Calu3 (cell line): ENCODE results near the gene EXOSC2. TPM values are rescaled to one million over a fixed set of nuclear protein-coding genes. Genes with fewer than 3 reads are reported as not detected.

Experiments
- Bru-seq: library from RNA; stranded (reverse); fragments of 400-500 nt; gene quantifications from one replicate; lab custom pipeline; 2021; lab: Mats Ljungman, UMichigan
- BruChase-seq, 2 experiments: library from RNA; stranded (reverse); fragments of 400-500 nt; gene quantifications; one replicate each; lab custom pipeline; 2021; lab: Mats Ljungman, UMichigan
- BruUV-seq: library from RNA; stranded (reverse); fragments of 400-500 nt; replicated peaks from 2 replicates; lab custom pipeline; 2021; lab: Mats Ljungman, UMichigan
- CTCF ChIA-PET: fragments of 300-600 bp; sonication (Branson Sonifier 250); formaldehyde crosslinking; loops from one replicate; lab custom pipeline; 2022; ENCODE audit warnings: antibody characterized with exemption; lab: Charles Lee
- DNase-seq: peaks from one replicate; pipeline ENCODE4 v3.0.0; 2022
- H3K27ac Mint-ChIP-seq: one replicate; pipeline ENCODE4 v1.8.0; 2022; ENCODE audit warnings: mixed read lengths; ENCODE audit not compliant: unreplicated experiment
- H3K27me3 Mint-ChIP-seq: one replicate; pipeline ENCODE4 v1.8.0; 2022; ENCODE audit warnings: mixed read lengths; ENCODE audit not compliant: unreplicated experiment
- H3K36me3 Mint-ChIP-seq: one replicate; pipeline ENCODE4 v1.8.0; 2022; ENCODE audit warnings: mild to moderate bottlenecking, moderate library complexity, mixed read lengths; ENCODE audit not compliant: insufficient read depth, unreplicated experiment
- H3K4me1 Mint-ChIP-seq: one replicate; pipeline ENCODE4 v1.8.0; 2022; ENCODE audit warnings: mild to moderate bottlenecking, low read depth, mixed read lengths; ENCODE audit not compliant: unreplicated experiment
- H3K4me3 Mint-ChIP-seq: one replicate; pipeline ENCODE4 v1.8.0; 2022; ENCODE audit warnings: mild to moderate bottlenecking, low read depth, moderate library complexity, mixed read lengths; ENCODE audit not compliant: unreplicated experiment
- H3K9me3 Mint-ChIP-seq: one replicate; pipeline ENCODE4 v1.8.0; 2022; ENCODE audit warnings: low read depth, mixed read lengths; ENCODE audit not compliant: unreplicated experiment
- intact Hi-C: fragments of 100-400 bp; cut with micrococcal nuclease; formaldehyde crosslinking; loops from one replicate; pipeline ENCODE4 v1.10.0; 2022; ENCODE audit not compliant: unreplicated experiment
- long read RNA-seq: library from polyadenylated mRNA; stranded (forward); transcript quantifications from one replicate; pipeline ENCODE4 v2.0.0, GENCODE V29; 2022
- total RNA-seq: library from RNA; stranded (reverse); gene quantifications from 2 replicates; pipeline ENCODE4 v1.2.3, GENCODE V29; 2022
- TF ChIP-seq, protein P1 (sequence below): fragments of 200-600 bp; IDR thresholded peaks from one replicate; pipeline ENCODE4 v1.8.0; 2022; ENCODE audit warnings: antibody characterized with exemption; ENCODE audit not compliant: unreplicated experiment

The EXOSC2 gene, protein sequence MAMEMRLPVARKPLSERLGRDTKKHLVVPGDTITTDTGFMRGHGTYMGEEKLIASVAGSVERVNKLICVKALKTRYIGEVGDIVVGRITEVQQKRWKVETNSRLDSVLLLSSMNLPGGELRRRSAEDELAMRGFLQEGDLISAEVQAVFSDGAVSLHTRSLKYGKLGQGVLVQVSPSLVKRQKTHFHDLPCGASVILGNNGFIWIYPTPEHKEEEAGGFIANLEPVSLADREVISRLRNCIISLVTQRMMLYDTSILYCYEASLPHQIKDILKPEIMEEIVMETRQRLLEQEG
- 42.9 and 43.0 TPM in 2 replicates for total RNA-seq
- Bru-seq, nascent RNA = percentile 82 among the genes with signal in this experiment
- BruChase-seq, experiment 1, labeled RNA remaining after a 6-hour chase = percentile 87 among the genes with signal in this experiment
- BruChase-seq, experiment 2, labeled RNA remaining after a 2-hour chase = percentile 90 among the genes with signal in this experiment
- long read RNA-seq, transcript EXOSC2-204 (9 exons, 2,040 nt) = major isoform, 21 of 35 reads
- long read RNA-seq, partial matches to known transcripts = 0 of 35 reads
- long read RNA-seq, other reads (novel, unspliced or antisense) = 12 of 35 reads

DNA sequence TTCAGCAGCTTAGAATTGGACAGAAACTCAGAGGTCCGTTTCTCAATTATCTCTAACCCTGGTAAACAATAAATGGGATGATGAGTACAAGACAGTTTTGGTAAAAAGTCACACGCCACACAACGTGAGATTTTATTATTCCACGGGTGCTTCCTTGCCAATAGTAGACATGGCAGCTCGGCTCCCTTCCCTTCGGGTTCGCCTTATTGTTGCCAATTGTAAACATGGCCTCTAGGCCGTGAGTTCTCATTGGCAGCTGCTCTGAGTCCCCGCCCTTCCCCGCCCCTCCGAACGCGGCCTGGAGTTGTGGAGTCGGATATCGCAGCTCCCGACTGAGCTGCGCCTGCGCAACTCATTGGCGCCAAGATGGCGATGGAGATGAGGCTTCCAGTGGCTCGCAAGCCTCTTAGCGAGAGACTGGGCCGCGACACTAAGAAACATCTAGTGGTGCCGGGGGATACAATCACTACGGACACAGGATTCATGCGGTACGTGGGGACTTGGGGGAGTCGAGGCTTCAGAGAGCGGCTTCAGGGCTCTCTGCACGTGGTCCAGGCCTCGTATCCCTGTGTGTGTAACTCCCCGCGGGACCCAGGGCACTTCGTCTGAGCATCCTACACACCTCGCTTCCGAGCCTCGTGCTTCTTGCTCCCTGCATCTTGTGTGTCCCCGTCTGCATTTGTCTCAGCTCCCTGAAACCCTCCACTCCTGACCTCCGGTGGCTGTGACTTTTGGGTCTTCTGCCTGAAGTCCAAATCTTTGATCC, at the start of gene EXOSC2:
EXOSC2 (plus strand) TSS at position 355 of the 766 bp plus-strand sequence; CDS start at position 367, 12 bp downstream.
- intact Hi-C loops = no loop called here
- H3K4me3 Mint-ChIP-seq = peak within 1 kb of the TSS; percentile 90
- H3K4me1 Mint-ChIP-seq = peaks cover 45% of the 10 kb centered on the region
- DNase-seq = peak; percentile 84
- CTCF ChIA-PET = interaction anchor here (0.6 to 1.6 kb wide), 3 partner anchors 10 to 104 kb away, joined by 3 to 5 read pairs (median 4); no protein-coding TSS in a partner anchor
- no TSS peak for BruUV-seq
- H3K27me3 Mint-ChIP-seq = no peaks in the 10 kb centered on the region
- H3K27ac Mint-ChIP-seq = peak within 1 kb of the TSS; percentile 79
- TF ChIP-seq, protein P1, sequence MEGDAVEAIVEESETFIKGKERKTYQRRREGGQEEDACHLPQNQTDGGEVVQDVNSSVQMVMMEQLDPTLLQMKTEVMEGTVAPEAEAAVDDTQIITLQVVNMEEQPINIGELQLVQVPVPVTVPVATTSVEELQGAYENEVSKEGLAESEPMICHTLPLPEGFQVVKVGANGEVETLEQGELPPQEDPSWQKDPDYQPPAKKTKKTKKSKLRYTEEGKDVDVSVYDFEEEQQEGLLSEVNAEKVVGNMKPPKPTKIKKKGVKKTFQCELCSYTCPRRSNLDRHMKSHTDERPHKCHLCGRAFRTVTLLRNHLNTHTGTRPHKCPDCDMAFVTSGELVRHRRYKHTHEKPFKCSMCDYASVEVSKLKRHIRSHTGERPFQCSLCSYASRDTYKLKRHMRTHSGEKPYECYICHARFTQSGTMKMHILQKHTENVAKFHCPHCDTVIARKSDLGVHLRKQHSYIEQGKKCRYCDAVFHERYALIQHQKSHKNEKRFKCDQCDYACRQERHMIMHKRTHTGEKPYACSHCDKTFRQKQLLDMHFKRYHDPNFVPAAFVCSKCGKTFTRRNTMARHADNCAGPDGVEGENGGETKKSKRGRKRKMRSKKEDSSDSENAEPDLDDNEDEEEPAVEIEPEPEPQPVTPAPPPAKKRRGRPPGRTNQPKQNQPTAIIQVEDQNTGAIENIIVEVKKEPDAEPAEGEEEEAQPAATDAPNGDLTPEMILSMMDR = no peak
- peaks cover 60% of the 10 kb centered on the region for H3K36me3 Mint-ChIP-seq
- H3K9me3 Mint-ChIP-seq = no peaks in the 10 kb centered on the region

DNA sequence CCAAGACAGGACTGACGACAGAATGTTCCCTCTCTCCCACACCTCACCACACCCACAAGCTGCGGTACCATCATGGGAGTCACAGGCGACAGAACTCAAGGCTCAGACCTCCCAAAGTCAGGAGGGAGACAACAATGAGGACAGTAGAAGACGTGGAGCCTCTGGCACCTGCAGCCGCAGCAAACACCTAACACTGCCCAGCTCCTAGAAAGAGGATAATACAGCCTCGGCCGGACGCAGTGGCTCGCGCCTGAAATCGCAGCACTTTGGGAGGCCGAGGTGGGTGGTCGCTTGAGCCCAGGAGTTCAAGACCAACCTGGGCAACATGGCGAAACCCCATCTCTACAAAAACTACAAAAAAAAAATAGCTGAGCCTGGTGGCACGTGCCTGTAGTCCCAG, 42.4 kb upstream of the EXOSC2 start:
- intact Hi-C loops = no loop called here
- Mint-ChIP-seq H3K36me3 (no peaks in the 10 kb centered on the region), H3K4me3 (no peak overlapping the region), H3K9me3 (no peaks in the 10 kb centered on the region), H3K4me1 (no peaks in the 10 kb centered on the region), H3K27ac (no peak overlapping the region), H3K27me3 (peaks cover 22% of the 10 kb centered on the region)
- TF ChIP-seq, protein P1 = no peak
- BruUV-seq = no TSS peak
- CTCF ChIA-PET = no interaction called here
- DNase-seq = no peak

DNA sequence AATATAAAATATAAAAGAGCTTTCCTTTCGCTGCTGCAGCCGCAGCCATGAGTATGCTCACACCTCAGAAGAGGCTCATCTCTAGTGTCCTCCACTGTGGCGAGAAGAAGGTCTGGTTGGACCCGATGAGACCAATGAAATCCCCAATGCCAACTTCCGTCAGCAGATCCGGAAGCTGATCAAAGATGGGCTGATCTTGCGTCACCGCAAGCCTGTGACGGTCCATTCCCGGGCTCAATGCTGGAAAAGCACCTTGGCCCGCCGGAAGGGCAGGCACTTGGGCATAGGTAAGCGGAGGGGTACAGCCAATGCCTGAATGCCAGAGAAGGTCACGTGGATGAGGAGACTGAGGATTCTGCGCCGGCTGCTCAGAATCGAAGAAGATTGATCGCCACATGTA, 41.8 kb upstream of the EXOSC2 start:
- TF ChIP-seq, protein P1 = no peak
- CTCF ChIA-PET = no interaction called here
- H3K36me3 Mint-ChIP-seq = no peaks in the 10 kb centered on the region
- DNase-seq = no peak
- no peaks in the 10 kb centered on the region for H3K4me1 Mint-ChIP-seq
- intact Hi-C loops = no loop called here
- BruUV-seq = no TSS peak
- peaks cover 27% of the 10 kb centered on the region for H3K27me3 Mint-ChIP-seq
- H3K27ac Mint-ChIP-seq = no peak overlapping the region
- no peak overlapping the region for H3K4me3 Mint-ChIP-seq
- no peaks in the 10 kb centered on the region for H3K9me3 Mint-ChIP-seq

DNA sequence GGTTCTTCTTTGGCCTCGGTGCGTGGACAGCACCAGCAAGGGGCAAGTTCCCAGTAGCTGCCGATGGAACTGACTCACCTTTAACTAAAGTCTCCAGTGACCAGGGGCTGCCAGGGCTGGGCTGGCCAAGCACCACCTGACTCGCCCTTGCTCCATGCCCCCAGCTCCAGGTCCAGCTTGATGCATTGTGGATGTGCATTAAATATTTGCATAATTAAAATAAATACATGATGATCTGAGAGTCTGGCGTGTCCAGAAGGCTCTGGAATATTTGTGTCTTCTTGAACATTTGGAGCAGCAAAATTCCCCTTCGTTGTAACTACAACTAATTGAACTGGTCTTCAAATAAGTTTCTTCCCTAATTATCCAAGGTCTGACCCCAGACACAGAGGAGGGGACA, 38.7 kb upstream of the EXOSC2 start:
- Mint-ChIP-seq H3K27ac (no peak overlapping the region), H3K36me3 (peaks cover 4% of the 10 kb centered on the region), H3K27me3 (peaks cover 58% of the 10 kb centered on the region), H3K9me3 (no peaks in the 10 kb centered on the region), H3K4me3 (no peak overlapping the region), H3K4me1 (no peaks in the 10 kb centered on the region)
- BruUV-seq = no TSS peak
- TF ChIP-seq, protein P1 = no peak
- intact Hi-C loops = no loop called here
- DNase-seq = no peak
- CTCF ChIA-PET = no interaction called here
